PC-9 (cell line): Measurements from ENCODE around the gene TSHZ3. TPM values are rescaled to one million over a fixed set of nuclear protein-coding genes. Genes with fewer than 3 reads are reported as not detected.

Experiments used
- BruUV-seq: library from RNA; stranded (reverse); fragments of 400-500 nt; replicated peaks from 2 replicates; lab custom pipeline; 2021; lab: Mats Ljungman, UMichigan
- CTCF ChIA-PET: fragments of 300-600 bp; sonication (Branson Sonifier 250); formaldehyde crosslinking; loops from one replicate; lab custom pipeline; 2022; ENCODE audit warnings: antibody characterized with exemption; lab: Charles Lee
- POLR2A ChIA-PET: fragments of 300-600 bp; sonication (Branson Sonifier 250); formaldehyde crosslinking; loops from one replicate; lab custom pipeline; 2022; ENCODE audit warnings: antibody characterized with exemption; ENCODE audit not compliant: unreplicated experiment; lab: Charles Lee
- DNase-seq, 2 experiments: peaks; one replicate each; pipeline versions ENCODE4 v3.0.0 to v3.0.0-alpha.2; 2015 to 2022; ENCODE audit warnings: mixed read lengths in 1 of 2
- H2AFZ ChIP-seq: fragments of 200-600 bp; sonication (generic); 2 replicates; pipeline ENCODE4 v1.8.1; 2017; ENCODE audit warnings: antibody characterized with exemption
- H3F3A ChIP-seq: fragments of 200-600 bp; sonication (generic); 2 replicates; pipeline ENCODE4 v1.8.1; 2017; ENCODE audit warnings: antibody characterized with exemption, mild to moderate bottlenecking, low read depth; ENCODE audit not compliant: insufficient read depth
- H3K27ac ChIP-seq: fragments of 200-600 bp; sonication (generic); 2 replicates; pipeline ENCODE4 v1.6.1; 2016; ENCODE audit warnings: mixed run types
- H3K27me3 ChIP-seq: fragments of 200-600 bp; sonication (generic); 2 replicates; pipeline ENCODE4 v1.6.1; 2016; ENCODE audit warnings: low read depth, mixed run types; ENCODE audit not compliant: insufficient read depth
- H3K36me3 ChIP-seq: fragments of 200-600 bp; sonication (generic); 2 replicates; pipeline ENCODE4 v1.6.1; 2016; ENCODE audit warnings: low read depth, mixed run types
- H3K4me1 ChIP-seq: fragments of 200-600 bp; sonication (generic); replicated peaks from 2 replicates; pipeline ENCODE4 v1.6.1; 2016; ENCODE audit warnings: mixed run types; ENCODE audit not compliant: insufficient read depth
- H3K4me2 ChIP-seq: fragments of 200-600 bp; sonication (generic); 2 replicates; pipeline ENCODE4 v1.6.1; 2017; ENCODE audit warnings: mixed run types
- H3K4me3 ChIP-seq: fragments of 200-600 bp; sonication (generic); 2 replicates; pipeline ENCODE4 v1.6.1; 2016; ENCODE audit warnings: mixed run types
- H3K79me2 ChIP-seq: fragments of 200-600 bp; sonication (generic); 2 replicates; pipeline ENCODE4 v1.6.1; 2017; ENCODE audit warnings: low read depth, mixed run types
- H3K9me2 ChIP-seq: fragments of 200-600 bp; sonication (generic); 2 replicates; pipeline ENCODE4 v1.8.1; 2017; ENCODE audit warnings: mild to moderate bottlenecking; ENCODE audit not compliant: insufficient read depth
- H3K9me3 ChIP-seq: fragments of 200-600 bp; sonication (generic); 2 replicates; pipeline ENCODE4 v1.8.1; 2016; ENCODE audit warnings: low read depth; ENCODE audit not compliant: insufficient read depth
- H4K20me1 ChIP-seq: fragments of 200-600 bp; sonication (generic); 2 replicates; pipeline ENCODE4 v1.8.1; 2017; ENCODE audit not compliant: insufficient read depth
- CTCF ChIP-seq: fragments of 200-600 bp; sonication (generic); conservative IDR thresholded peaks from 2 replicates; pipeline ENCODE4 v1.6.1; 2017; ENCODE audit warnings: mixed run types, antibody characterized with exemption, mild to moderate bottlenecking, moderate library complexity
- EZH2 ChIP-seq: fragments of 200-600 bp; sonication (generic); IDR thresholded peaks from 2 replicates; pipeline ENCODE4 v1.8.0; 2017; ENCODE audit warnings: antibody characterized with exemption, low read depth
- intact Hi-C: fragments of 100-400 bp; cut with micrococcal nuclease; formaldehyde crosslinking; loops from one replicate; pipeline ENCODE4 v1.10.0; 2022; ENCODE audit not compliant: unreplicated experiment
- total RNA-seq: library from RNA; stranded (reverse); gene quantifications from 2 replicates; pipeline ENCODE4 v1.2.3, GENCODE V29; 2021

The TSHZ3 gene
- total RNA-seq, 1 experiment from 2014 or later: not detected

DNA sequence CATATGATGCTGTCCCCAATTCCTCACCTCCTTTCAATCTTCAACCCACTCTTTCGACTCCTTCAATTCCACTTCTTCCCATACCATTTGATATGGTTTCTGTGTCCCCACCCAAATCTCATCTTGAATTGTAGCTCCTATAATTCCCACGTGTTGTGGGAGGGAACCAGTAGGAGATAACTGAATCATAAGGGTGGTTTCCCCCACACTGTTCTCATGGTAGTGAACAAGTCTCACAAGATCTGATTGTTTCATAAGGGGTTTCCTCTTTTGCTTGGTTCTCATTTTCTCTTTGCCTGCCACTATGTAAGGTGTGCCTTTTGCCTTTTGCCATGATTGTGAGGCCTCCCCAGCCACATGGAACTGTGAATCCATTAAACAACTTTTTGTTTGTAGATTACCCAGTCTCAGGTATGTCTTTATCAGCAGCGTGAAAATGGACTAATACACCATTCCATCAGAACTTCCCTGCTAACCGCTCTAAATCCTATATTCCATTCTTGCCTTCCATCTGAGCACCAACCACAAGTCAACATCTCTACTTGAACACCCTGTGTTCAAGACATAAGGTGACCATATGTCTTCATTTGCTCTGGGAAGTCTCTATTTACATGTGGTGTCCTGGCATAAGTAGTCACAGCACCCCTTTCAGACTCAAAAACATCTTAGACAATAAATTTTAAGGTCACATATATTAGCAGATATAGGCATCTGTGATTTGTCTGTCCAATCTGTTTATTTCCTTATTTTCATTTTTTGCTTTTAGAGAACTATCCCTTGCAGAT lies 122.9 kb downstream of the TSHZ3 start:
- intact Hi-C loops: no loop called here
- no peak for TF ChIP-seq EZH2
- TF ChIP-seq CTCF: no peak
- Histone ChIP-seq H3F3A (no peaks in the 10 kb centered on the region), H3K4me2 (no peak overlapping the region), H3K4me1 (no peaks in the 10 kb centered on the region), H3K27ac (no peak overlapping the region), H3K27me3 (peaks cover 2% of the 10 kb centered on the region; the same call in 1 of the 2 replicates), H3K36me3 (no peaks in the 10 kb centered on the region), H3K79me2 (no peaks in the 10 kb centered on the region), H3K9me2 (no peaks in the 10 kb centered on the region), H4K20me1 (no peaks in the 10 kb centered on the region), H3K4me3 (no peak overlapping the region), H3K9me3 (no peaks in the 10 kb centered on the region), H2AFZ (no peak overlapping the region)
- CTCF ChIA-PET: no interaction called here
- no peak for DNase-seq
- no TSS peak for BruUV-seq
- POLR2A ChIA-PET: no interaction called here
